ENCODE data around the gene ATP5F1D. TPM values are rescaled to one million over a fixed set of nuclear protein-coding genes. Genes with fewer than 3 reads are reported as not detected.

Gene ATP5F1D
- total RNA-seq, 8 experiments from 2014 or later: 72.1 to 359 (median 83.5) TPM

GRCh38 chr19:1292419-1293151 is 51.0 kb downstream of the ATP5F1D start:
- in situ Hi-C loops (cut with MboI; ENCODE audit: low pct_unique_long_range_greater_than_20kb in 2 of 9, low sequenced_read_pairs in 9 of 9, unreplicated experiment in 9 of 9): no loop called here
- 25 to 79% (median 56%) methylated on average over 2 to 10 of the region's 17 CpGs; no CpG with 5 or more reads in 6 of the 10 experiments for WGBS, 10 experiments
- no peak for ATAC-seq (replicated peaks in 6 of 8)
- peaks cover 14 to 16% of the 10 kb centered on the region in 2 donors for H3K4me1 ChIP-seq (replicated peaks in 1 of 2)
- H3K4me3 ChIP-seq: no peak overlapping the region
- no peak overlapping the region for H3K27ac ChIP-seq

DNA sequence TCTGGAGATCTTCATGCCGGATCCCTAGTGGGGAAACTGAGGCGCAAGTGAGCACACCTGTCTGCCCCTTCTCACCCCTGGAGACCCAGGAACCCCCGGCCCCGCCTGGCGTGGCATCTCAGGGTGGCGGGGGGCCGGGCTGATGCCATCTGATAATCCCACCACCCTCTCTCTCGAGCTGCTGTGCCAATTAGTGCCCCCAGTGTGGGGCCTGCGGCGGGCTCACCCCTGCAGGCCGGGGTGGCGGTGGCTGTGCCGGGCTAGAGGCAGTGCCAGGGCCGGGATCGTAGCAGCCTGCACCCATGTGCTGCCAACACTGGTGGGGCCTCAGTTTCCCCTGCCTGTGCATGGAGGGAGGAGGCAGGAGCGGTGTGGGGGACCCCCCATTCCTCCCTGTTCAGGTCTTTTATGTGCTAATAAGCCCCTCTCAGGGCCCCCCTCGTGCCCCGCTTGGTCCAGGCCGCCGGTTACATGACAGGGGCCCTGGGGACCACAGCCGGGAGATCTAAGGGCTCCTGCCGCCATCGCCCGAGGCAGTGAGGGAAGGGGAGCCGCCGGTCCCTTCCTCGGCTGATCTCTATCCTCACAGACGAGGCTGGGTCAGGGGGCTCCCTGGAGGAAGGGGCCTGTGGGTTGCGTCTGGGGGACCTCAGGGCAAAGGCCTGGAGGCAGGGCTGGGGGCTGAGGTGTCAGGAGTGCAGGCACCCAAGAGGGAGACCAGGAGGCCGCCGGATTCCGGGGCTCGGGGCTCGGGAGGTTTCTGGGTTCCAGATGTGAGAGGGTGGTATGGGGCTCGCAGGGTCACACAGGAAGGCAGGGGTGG is 52.4 kb downstream of the ATP5F1D start:
- WGBS, 10 experiments: 30 to 81% methylated on average over 2 to 3 of the region's 35 CpGs; no CpG with 5 or more reads in 8 of the 10 experiments
- Histone ChIP-seq H3K27ac (no peak overlapping the region), H3K4me3 (no peak overlapping the region), H3K4me1 (replicated peaks in 1 of 2) (peaks cover 5 to 9% of the 10 kb centered on the region in 2 donors)
- in situ Hi-C loops (cut with MboI; ENCODE audit: low pct_unique_long_range_greater_than_20kb in 2 of 9, low sequenced_read_pairs in 9 of 9, unreplicated experiment in 9 of 9): no loop called here
- no peak for ATAC-seq (replicated peaks in 6 of 8)

Other genes with a start within 250 kb of the ATP5F1D start
- gene GRIN3B, start 241.3 kb upstream of the ATP5F1D start, total RNA-seq: 1 to 10 TPM in 1 of 8 experiments, under 1 TPM in 6, not detected in 1; 0.08 to 1.1 (median 0.28) TPM
- 100 to 1,000 TPM in 2 of 8 experiments, 10 to 100 TPM in 6; 59.4 to 125 (median 87.8) TPM for gene TMEM259, start 220.6 kb upstream of the ATP5F1D start, total RNA-seq
- under 1 TPM in 1 of 8 experiments, not detected in 7; under 0.01 TPM for gene RNU6-2, start 220.2 kb upstream of the ATP5F1D start, total RNA-seq
- 100 to 1,000 TPM in 2 of 8 experiments, 10 to 100 TPM in 6; 24.9 to 141 (median 63.0) TPM for gene CNN2, start 215.1 kb upstream of the ATP5F1D start, total RNA-seq
- gene ABCA7, start 201.6 kb upstream of the ATP5F1D start, total RNA-seq: 10 to 100 TPM in 4 of 8 experiments, 1 to 10 TPM in 4; 6.5 to 35.6 (median 9.1) TPM
- gene ARHGAP45, start 174.6 kb upstream of the ATP5F1D start, total RNA-seq: 10 to 100 TPM in 1 of 8 experiments, 1 to 10 TPM in 7; 2.8 to 13.1 (median 5.7) TPM
- gene POLR2E, start 146.4 kb upstream of the ATP5F1D start, total RNA-seq: 100 to 1,000 TPM in 4 of 8 experiments, 10 to 100 TPM in 4; 73.0 to 233 (median 103) TPM
- 100 to 1,000 TPM; 331 to 509 (median 399) TPM for gene GPX4, start 137.8 kb upstream of the ATP5F1D start, total RNA-seq
- 10 to 100 TPM in 6 of 8 experiments, 1 to 10 TPM in 2; 5.6 to 54.9 (median 22.5) TPM for gene SBNO2, start 67.5 kb upstream of the ATP5F1D start, total RNA-seq
- 10 to 100 TPM; 30.1 to 61.1 (median 36.6) TPM for gene STK11, start 36.0 kb upstream of the ATP5F1D start, total RNA-seq
- gene CBARP, start 3.7 kb upstream of the ATP5F1D start, total RNA-seq: 10 to 100 TPM in 3 of 8 experiments, 1 to 10 TPM in 5; 1.2 to 18.0 (median 8.5) TPM
- 10 to 100 TPM; 15.0 to 78.9 (median 35.1) TPM for gene MIDN, start 6.8 kb downstream of the ATP5F1D start, total RNA-seq
- 1,000 to 10,000 TPM in 2 of 8 experiments, 100 to 1,000 TPM in 6; 354 to 1,038 (median 830) TPM for gene CIRBP, start 27.6 kb downstream of the ATP5F1D start, total RNA-seq
- gene FAM174C, start 33.8 kb downstream of the ATP5F1D start, total RNA-seq: 10 to 100 TPM; 14.2 to 88.9 (median 25.3) TPM
- gene EFNA2, start 44.1 kb downstream of the ATP5F1D start, total RNA-seq: 1 to 10 TPM in 5 of 8 experiments, not detected in 3; 2.4 to 9.2 (median 4.5) TPM
- 100 to 1,000 TPM in 1 of 8 experiments, 10 to 100 TPM in 7; 82.8 to 117 (median 89.1) TPM for gene NDUFS7, start 142.2 kb downstream of the ATP5F1D start, total RNA-seq
- 10 to 100 TPM; 18.6 to 38.9 (median 27.6) TPM for gene GAMT, start 159.8 kb downstream of the ATP5F1D start, total RNA-seq
- 100 to 1,000 TPM in 2 of 8 experiments, 10 to 100 TPM in 6; 32.3 to 129 (median 46.7) TPM for gene DAZAP1, start 165.8 kb downstream of the ATP5F1D start, total RNA-seq
- gene RPS15, start 196.6 kb downstream of the ATP5F1D start, total RNA-seq: 1,000 to 10,000 TPM; 1,397 to 2,339 (median 1,906) TPM
- 10 to 100 TPM in 5 of 8 experiments, 1 to 10 TPM in 1, under 1 TPM in 2; 0.31 to 52.0 (median 31.9) TPM for gene APC2, start 208.4 kb downstream of the ATP5F1D start, total RNA-seq
- 10 to 100 TPM; 27.2 to 34.3 (median 32.7) TPM for gene C19orf25, start 237.5 kb downstream of the ATP5F1D start, total RNA-seq
- 1 to 10 TPM; 1.9 to 5.6 (median 4.4) TPM for gene PCSK4, start 248.6 kb downstream of the ATP5F1D start, total RNA-seq
- 10 to 100 TPM in 1 of 8 experiments, 1 to 10 TPM in 7; 3.2 to 16.8 (median 5.7) TPM for gene REEP6, start 249.4 kb downstream of the ATP5F1D start, total RNA-seq

All from motor neuron (in vitro differentiated cells).